Measurements from ENCODE around the gene HELZ2. TPM values are rescaled to one million over a fixed set of nuclear protein-coding genes. Genes with fewer than 3 reads are reported as not detected.

Gene HELZ2
- polyA plus RNA-seq, 3 donors: 3.0 to 15.5 (median 3.3) TPM

- 71% methylated on average over 38 of the region's 38 CpGs for WGBS (ENCODE audit: insufficient coverage)
- peaks cover 2 to 56% of the 10 kb centered on the region in 2 donors for H3K27me3 ChIP-seq (ENCODE audit: control insufficient read depth in 2 of 2, insufficient read depth in 2 of 2, low read length in 2 of 2)
- Mint-ChIP-seq H3K4me1 (peaks cover 10% of the 10 kb centered on the region), H3K27me3 (ENCODE audit: low read depth in 3 of 3) (peaks cover 45 to 81% (median 64%) of the 10 kb centered on the region in 3 donors), H3K36me3 (peaks cover 8 to 12% of the 10 kb centered on the region in 2 donors), H3K27ac (peak overlapping the region in 1 of 7 donors; percentile 31), H3K4me3 (peak overlapping the region; percentile 37 to 62), H3K9me3 (peaks cover 4 to 16% (median 6%) of the 10 kb centered on the region in 7 donors)
- H3K27ac ChIP-seq (ENCODE audit: low read depth in 1 of 2, low read length in 2 of 2): no peak overlapping the region
- H4K20me1 ChIP-seq (ENCODE audit: insufficient read depth, low read length): peaks cover 39% of the 10 kb centered on the region
- no peak overlapping the region for H3K9ac ChIP-seq (ENCODE audit: insufficient read depth, low read length, poor library complexity, severe bottlenecking)
- H3K79me2 ChIP-seq (ENCODE audit: insufficient read depth, low read length): no peaks in the 10 kb centered on the region
- DNase-seq: no peak
- H2AFZ ChIP-seq (ENCODE audit: insufficient read depth, low read depth, low read length, poor library complexity, severe bottlenecking): no peak overlapping the region
- peak overlapping the region; percentile 81 for H3K4me2 ChIP-seq (replicated peaks; ENCODE audit: extremely low read depth, low read length, poor library complexity, severe bottlenecking)
- peak overlapping the region in 1 of 3 experiments; percentile 72 for H3K4me3 ChIP-seq (replicated peaks in 1 of 3; ENCODE audit: low read depth in 2 of 3, low read length in 3 of 3)
- TF ChIP-seq CTCF (IDR thresholded peaks at IDR 0.05): no peak
- intact Hi-C loops (cut with micrococcal nuclease): no loop called here
- peaks cover 0 to under 1% of the 10 kb centered on the region in 2 donors for H3K36me3 ChIP-seq (replicated peaks in 1 of 2; ENCODE audit: control insufficient read depth in 1 of 2, insufficient read depth in 2 of 2, low read length in 2 of 2)
- H3K4me1 ChIP-seq (ENCODE audit: control insufficient read depth in 1 of 2, insufficient read depth in 2 of 2, low read length in 2 of 2): peaks cover 15 to 22% of the 10 kb centered on the region in 2 donors
- H3K9me3 ChIP-seq (replicated peaks in 1 of 2; ENCODE audit: control insufficient read depth in 1 of 2, insufficient read depth in 1 of 2, low read length in 2 of 2): peaks cover 0 to 7% of the 10 kb centered on the region in 2 donors
Measured at GRCh38 chr20:63554361-63555278, 19.4 kb downstream of the HELZ2 start.

GRCh38 chr20:63553933-63554290, 20.1 kb downstream of the HELZ2 start, which contains the start of gene FNDC11:
Gene FNDC11 (plus strand): TSS chr20:63554159. CDS start chr20:63555664, 1,505 bp downstream.
- Histone ChIP-seq H3K4me3 (replicated peaks in 1 of 3; ENCODE audit: low read depth in 2 of 3, low read length in 3 of 3) (peak within 1 kb of the TSS; percentile 3 to 72 (median 28)), H3K9ac (ENCODE audit: insufficient read depth, low read length, poor library complexity, severe bottlenecking) (peak within 1 kb of the TSS; percentile 15), H3K36me3 (replicated peaks in 1 of 2; ENCODE audit: control insufficient read depth in 1 of 2, insufficient read depth in 2 of 2, low read length in 2 of 2) (no peaks in the 10 kb centered on the region), H3K27me3 (ENCODE audit: control insufficient read depth in 2 of 2, insufficient read depth in 2 of 2, low read length in 2 of 2) (peaks cover 2 to 59% of the 10 kb centered on the region in 2 donors), H4K20me1 (ENCODE audit: insufficient read depth, low read length) (peaks cover 35% of the 10 kb centered on the region), H3K27ac (ENCODE audit: low read depth in 1 of 2, low read length in 2 of 2) (no peak within 1 kb of the TSS), H3K79me2 (ENCODE audit: insufficient read depth, low read length) (no peaks in the 10 kb centered on the region), H3K4me2 (replicated peaks; ENCODE audit: extremely low read depth, low read length, poor library complexity, severe bottlenecking) (peak within 1 kb of the TSS; percentile 81), H3K4me1 (ENCODE audit: control insufficient read depth in 1 of 2, insufficient read depth in 2 of 2, low read length in 2 of 2) (peaks cover 15 to 22% of the 10 kb centered on the region in 2 donors), H2AFZ (ENCODE audit: insufficient read depth, low read depth, low read length, poor library complexity, severe bottlenecking) (peak within 1 kb of the TSS; percentile 71), H3K9me3 (replicated peaks in 1 of 2; ENCODE audit: control insufficient read depth in 1 of 2, insufficient read depth in 1 of 2, low read length in 2 of 2) (peaks cover 0 to 7% of the 10 kb centered on the region in 2 donors)
- H3K4me3 Mint-ChIP-seq: peak within 1 kb of the TSS; percentile 49 to 62
- peak within 1 kb of the TSS in 2 of 7 donors; percentile 30 to 31 for H3K27ac Mint-ChIP-seq
- peaks cover 50 to 84% (median 69%) of the 10 kb centered on the region in 3 donors for H3K27me3 Mint-ChIP-seq (ENCODE audit: low read depth in 3 of 3)
- 2% methylated on average over 30 of the region's 34 CpGs for WGBS (ENCODE audit: insufficient coverage)
- H3K4me1 Mint-ChIP-seq: peaks cover 10% of the 10 kb centered on the region
- no peak for TF ChIP-seq CTCF (IDR thresholded peaks at IDR 0.05)
- intact Hi-C loops (cut with micrococcal nuclease): no loop called here
- H3K36me3 Mint-ChIP-seq: peaks cover 5 to 7% of the 10 kb centered on the region in 2 donors
- peak in 1 of 3 donors; percentile 39 for DNase-seq
- H3K9me3 Mint-ChIP-seq: peaks cover 2 to 12% (median 6%) of the 10 kb centered on the region in 7 donors

All from CD14-positive monocyte (primary cell).